Iris pigment epithelial cell (primary cell): ENCODE data around the gene TK2.
"Not testable (repeated sequence)": the region's sequence is repeated elsewhere in the genome, so short reads cannot be mapped to it uniquely, and the experiment has no call there.

Source experiments
- DNase-seq: peaks from one replicate; pipeline ENCODE4 v3.0.0-alpha.2; 2011; ENCODE audit warnings: low read depth

The TK2 gene

GRCh38 chr16:66466636-66467035, 83.3 kb downstream of the TK2 start:
- DNase-seq = not testable (repeated sequence)

- not testable (repeated sequence) for DNase-seq
Measured at GRCh38 chr16:66465946-66466345, 84.0 kb downstream of the TK2 start.

GRCh38 chr16:66462912-66463311, 87.0 kb downstream of the TK2 start:
- DNase-seq = peak; percentile 27

- no peak for DNase-seq
Measured at GRCh38 chr16:66460703-66461102, 89.2 kb downstream of the TK2 start.

GRCh38 chr16:66459878-66460277, 90.0 kb downstream of the TK2 start:
- DNase-seq = peak; percentile 9

GRCh38 chr16:66458853-66459252, 91.1 kb downstream of the TK2 start:
- no peak for DNase-seq

GRCh38 chr16:66458292-66458691, 91.6 kb downstream of the TK2 start:
- DNase-seq = no peak
